Temporal lobe (tissue), 1 donor: ENCODE data around the gene IFT43. TPM values are rescaled to one million over a fixed set of nuclear protein-coding genes. Genes with fewer than 3 reads are reported as not detected.

Experiments used
- total RNA-seq: library from RNA; depleted of rRNA; stranded (reverse); fragments of >200 nt; gene quantifications from one replicate; pipeline ENCODE4 v1.2.3, GENCODE V29; 2014

Gene IFT43
- total RNA-seq, 1 donor from 2014 or later = 18.4 TPM

Other genes starting within 250 kb of the IFT43 start
- 21.4 TPM for gene TGFB3, start 3.8 kb upstream of the IFT43 start, total RNA-seq
- gene GPATCH2L, start 166.2 kb downstream of the IFT43 start, total RNA-seq = 63.7 TPM